GM19468 (cell line): ENCODE measurements around the gene SPDYE17.
A peak's percentile ranks its signal among the peaks of the same experiment; 100 is the strongest.
"Not testable (repeated sequence)": the region's sequence is repeated elsewhere in the genome, so short reads cannot be mapped to it uniquely, and the experiment has no call there.

Experiments used
- ATAC-seq: cut with Tn5 transposase; IDR thresholded peaks from one replicate; pipeline ENCODE4 v1.9.1; 2021; ENCODE audit warnings: mild to moderate bottlenecking, moderate library complexity, moderate number of reproducible peaks; ENCODE audit not compliant: unreplicated experiment; ENCODE audit errors: extremely low read depth

SPDYE17 gene

GRCh38 chr7:76999474-77000107 lies 32.6 kb downstream of the SPDYE17 start:
- not testable (repeated sequence) for ATAC-seq

- not testable (repeated sequence) for ATAC-seq
These were observed 33.3 kb downstream of the SPDYE17 start for GRCh38 chr7:76998764-76999450.

- ATAC-seq: no peak
These were observed 33.9 kb downstream of the SPDYE17 start for GRCh38 chr7:76998285-76998589.

GRCh38 chr7:76997381-76998284 lies 34.5 kb downstream of the SPDYE17 start:
- ATAC-seq: no peak

- ATAC-seq: not testable (repeated sequence)
These were observed 35.2 kb downstream of the SPDYE17 start for GRCh38 chr7:76996932-76997331.

GRCh38 chr7:76994286-76994685 lies 37.9 kb downstream of the SPDYE17 start:
- not testable (repeated sequence) for ATAC-seq

- ATAC-seq: not testable (repeated sequence)
These were observed 38.3 kb downstream of the SPDYE17 start for GRCh38 chr7:76993831-76994230.

- not testable (repeated sequence) for ATAC-seq
These were observed 39.3 kb downstream of the SPDYE17 start for GRCh38 chr7:76992871-76993270.

GRCh38 chr7:76992204-76992603 lies 40.0 kb downstream of the SPDYE17 start:
- ATAC-seq: not testable (repeated sequence)

- not testable (repeated sequence) for ATAC-seq
These were observed 42.0 kb downstream of the SPDYE17 start for GRCh38 chr7:76990202-76990601.

GRCh38 chr7:76985924-76986717 lies 46.0 kb downstream of the SPDYE17 start:
- ATAC-seq: not testable (repeated sequence)

GRCh38 chr7:76984784-76985136 lies 47.4 kb downstream of the SPDYE17 start:
- peak; percentile 99 for ATAC-seq

GRCh38 chr7:76983937-76984783 lies 48.0 kb downstream of the SPDYE17 start:
- peak; percentile 4 for ATAC-seq

- not testable (repeated sequence) for ATAC-seq
These were observed 48.8 kb downstream of the SPDYE17 start for GRCh38 chr7:76983333-76983732.

GRCh38 chr7:76982501-76982900 lies 49.7 kb downstream of the SPDYE17 start:
- ATAC-seq: not testable (repeated sequence)

- ATAC-seq: not testable (repeated sequence)
These were observed 50.8 kb downstream of the SPDYE17 start for GRCh38 chr7:76981187-76981970.

GRCh38 chr7:76980576-76980975 lies 51.6 kb downstream of the SPDYE17 start:
- not testable (repeated sequence) for ATAC-seq

GRCh38 chr7:76977761-76978367 lies 54.3 kb downstream of the SPDYE17 start:
- ATAC-seq: not testable (repeated sequence)
